ENCODE results near the gene NCKAP5. TPM values are rescaled to one million over a fixed set of nuclear protein-coding genes. Genes with fewer than 3 reads are reported as not detected.

NCKAP5 gene
- total RNA-seq, 3 donors from 2014 or later (not counting 1 experiment from before 2014, with no cell fraction given), result 0.12 to 0.20 TPM; not detected in 1

GRCh38 chr2:133362061-133362476, 206.2 kb downstream of the NCKAP5 start:
- ATAC-seq (no peak), DNase-seq (no peak)
- H3K27ac Mint-ChIP-seq, result no peak overlapping the region
- H3K27ac ChIP-seq (ENCODE audit: low read length), result no peak overlapping the region
- H3K9me3 ChIP-seq (ENCODE audit: control insufficient read depth, insufficient read depth, low read length), result no peaks in the 10 kb centered on the region
- H3K4me1 Mint-ChIP-seq, result no peaks in the 10 kb centered on the region
- no peak for TF ChIP-seq CTCF (IDR thresholded peaks at IDR 0.05)
- no peaks in the 10 kb centered on the region for H3K4me1 ChIP-seq (ENCODE audit: control insufficient read depth, insufficient read depth, low read length)
- H3K36me3 ChIP-seq (ENCODE audit: control insufficient read depth, insufficient read depth, low read length), result no peaks in the 10 kb centered on the region
- intact Hi-C loops (cut with micrococcal nuclease), result no loop called here
- H3K36me3 Mint-ChIP-seq, result no peaks in the 10 kb centered on the region
- H3K9me3 Mint-ChIP-seq, result peaks cover 9 to 13% of the 10 kb centered on the region in 2 donors
- H3K27me3 Mint-ChIP-seq (ENCODE audit: low read depth in 2 of 2), result no peaks in the 10 kb centered on the region
- H3K4me3 ChIP-seq (ENCODE audit: low read length), result no peak overlapping the region
- 55% methylated on average over 4 of the region's 4 CpGs for WGBS (ENCODE audit: insufficient coverage)
- H3K27me3 ChIP-seq (ENCODE audit: control insufficient read depth, insufficient read depth, low read length), result no peaks in the 10 kb centered on the region
- no peak overlapping the region for H3K4me3 Mint-ChIP-seq

- Mint-ChIP-seq H3K9me3 (peaks cover 9 to 13% of the 10 kb centered on the region in 2 donors), H3K36me3 (no peaks in the 10 kb centered on the region), H3K4me1 (no peaks in the 10 kb centered on the region), H3K27ac (no peak overlapping the region), H3K27me3 (ENCODE audit: low read depth in 2 of 2) (no peaks in the 10 kb centered on the region), H3K4me3 (no peak overlapping the region)
- 87% methylated on average over 1 of the region's 1 CpG for WGBS (ENCODE audit: insufficient coverage)
- Histone ChIP-seq H3K4me1 (ENCODE audit: control insufficient read depth, insufficient read depth, low read length) (no peaks in the 10 kb centered on the region), H3K27me3 (ENCODE audit: control insufficient read depth, insufficient read depth, low read length) (no peaks in the 10 kb centered on the region), H3K4me3 (ENCODE audit: low read length) (no peak overlapping the region), H3K9me3 (ENCODE audit: control insufficient read depth, insufficient read depth, low read length) (no peaks in the 10 kb centered on the region), H3K36me3 (ENCODE audit: control insufficient read depth, insufficient read depth, low read length) (no peaks in the 10 kb centered on the region), H3K27ac (ENCODE audit: low read length) (no peak overlapping the region)
- intact Hi-C loops (cut with micrococcal nuclease), result no loop called here
- no peak for ATAC-seq
- TF ChIP-seq CTCF (IDR thresholded peaks at IDR 0.05), result no peak
- no peak for DNase-seq
Observed at GRCh38 chr2:133360882-133361281, 207.4 kb downstream of the NCKAP5 start.

GRCh38 chr2:133360190-133360589, 208.1 kb downstream of the NCKAP5 start:
- TF ChIP-seq CTCF (IDR thresholded peaks at IDR 0.05), result no peak
- H3K27ac Mint-ChIP-seq, result no peak overlapping the region
- H3K9me3 ChIP-seq (ENCODE audit: control insufficient read depth, insufficient read depth, low read length), result no peaks in the 10 kb centered on the region
- no peaks in the 10 kb centered on the region for H3K4me1 ChIP-seq (ENCODE audit: control insufficient read depth, insufficient read depth, low read length)
- no peaks in the 10 kb centered on the region for H3K36me3 ChIP-seq (ENCODE audit: control insufficient read depth, insufficient read depth, low read length)
- peaks cover 9 to 13% of the 10 kb centered on the region in 2 donors for H3K9me3 Mint-ChIP-seq
- no peaks in the 10 kb centered on the region for H3K4me1 Mint-ChIP-seq
- DNase-seq (no peak), ATAC-seq (no peak)
- H3K27me3 ChIP-seq (ENCODE audit: control insufficient read depth, insufficient read depth, low read length), result no peaks in the 10 kb centered on the region
- no peak overlapping the region for H3K4me3 ChIP-seq (ENCODE audit: low read length)
- H3K27ac ChIP-seq (ENCODE audit: low read length), result no peak overlapping the region
- no peaks in the 10 kb centered on the region for H3K27me3 Mint-ChIP-seq (ENCODE audit: low read depth in 2 of 2)
- H3K36me3 Mint-ChIP-seq, result no peaks in the 10 kb centered on the region
- no peak overlapping the region for H3K4me3 Mint-ChIP-seq
- WGBS (ENCODE audit: insufficient coverage), result 74% methylated on average over 3 of the region's 3 CpGs
- intact Hi-C loops (cut with micrococcal nuclease), result no loop called here

- ATAC-seq (no peak), DNase-seq (no peak)
- Mint-ChIP-seq H3K36me3 (no peaks in the 10 kb centered on the region), H3K4me1 (no peaks in the 10 kb centered on the region), H3K27me3 (ENCODE audit: low read depth in 2 of 2) (no peaks in the 10 kb centered on the region), H3K27ac (no peak overlapping the region), H3K4me3 (no peak overlapping the region), H3K9me3 (peaks cover 8 to 13% of the 10 kb centered on the region in 2 donors)
- Histone ChIP-seq H3K27me3 (ENCODE audit: control insufficient read depth, insufficient read depth, low read length) (no peaks in the 10 kb centered on the region), H3K4me1 (ENCODE audit: control insufficient read depth, insufficient read depth, low read length) (no peaks in the 10 kb centered on the region), H3K27ac (ENCODE audit: low read length) (no peak overlapping the region), H3K36me3 (ENCODE audit: control insufficient read depth, insufficient read depth, low read length) (no peaks in the 10 kb centered on the region), H3K4me3 (ENCODE audit: low read length) (no peak overlapping the region), H3K9me3 (ENCODE audit: control insufficient read depth, insufficient read depth, low read length) (no peaks in the 10 kb centered on the region)
- no peak for TF ChIP-seq CTCF (IDR thresholded peaks at IDR 0.05)
- 83% methylated on average over 1 of the region's 1 CpG for WGBS (ENCODE audit: insufficient coverage)
- intact Hi-C loops (cut with micrococcal nuclease), result no loop called here
Observed at GRCh38 chr2:133352719-133353118, 215.5 kb downstream of the NCKAP5 start.
